Measurements from ENCODE around the gene SYNDIG1. TPM values are rescaled to one million over a fixed set of nuclear protein-coding genes. Genes with fewer than 3 reads are reported as not detected.

The SYNDIG1 gene
- total RNA-seq, 1 donor from 2014 or later, result 5.7 TPM

DNA sequence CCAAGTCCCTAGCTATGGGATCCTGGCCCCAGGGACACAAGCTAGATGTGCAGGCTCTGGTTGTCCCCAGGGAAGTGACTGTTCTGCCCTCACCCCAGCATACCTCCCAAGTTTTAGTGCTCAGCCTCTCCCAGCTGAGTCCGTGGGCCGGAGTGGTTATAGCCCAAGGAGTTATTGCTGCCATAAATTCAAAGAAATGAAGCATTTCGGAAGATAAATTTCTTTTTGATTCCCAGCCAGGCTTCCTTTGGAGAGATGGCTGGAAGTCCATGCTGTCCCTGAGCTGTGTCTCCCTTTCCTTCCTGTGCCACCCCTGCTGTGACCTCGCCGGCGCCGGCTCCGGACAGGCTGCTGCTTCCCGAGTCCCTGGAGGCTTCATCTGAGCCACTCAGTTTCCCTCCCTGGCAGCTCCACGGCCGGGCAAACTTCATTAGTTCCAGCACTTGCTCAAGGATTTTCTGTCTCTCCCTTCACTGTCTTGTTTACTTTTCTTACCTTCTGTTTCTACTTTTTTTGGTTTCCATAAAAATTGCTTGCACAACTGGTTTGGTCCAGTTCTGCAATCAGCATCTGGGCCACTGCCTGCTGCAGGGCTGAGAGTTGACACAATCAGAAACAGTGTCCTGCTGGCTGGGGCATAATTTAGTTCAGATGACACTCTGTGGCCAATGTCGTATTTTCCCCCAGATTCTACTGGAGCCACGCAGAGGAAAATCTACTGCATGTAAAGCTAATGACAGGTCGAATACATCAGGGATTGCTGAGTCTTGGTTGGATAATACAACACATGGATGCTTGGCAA is 225.5 kb downstream of the SYNDIG1 start:
- Histone ChIP-seq H3K4me1 (ENCODE audit: insufficient read depth, low read length) (no peaks in the 10 kb centered on the region), H3K27ac (ENCODE audit: low read depth, low read length) (no peak overlapping the region), H3K27me3 (ENCODE audit: insufficient read depth, low read length) (no peaks in the 10 kb centered on the region), H3K36me3 (ENCODE audit: insufficient read depth, low read length) (no peaks in the 10 kb centered on the region), H2AFZ (ENCODE audit: low read depth, low read length) (no peak overlapping the region), H3K4me3 (ENCODE audit: insufficient read depth, low read depth, low read length) (no peak overlapping the region), H3K9ac (ENCODE audit: low read length) (no peak overlapping the region), H3K79me2 (ENCODE audit: insufficient read depth, low read length) (no peaks in the 10 kb centered on the region), H4K20me1 (ENCODE audit: insufficient read depth, low read length) (no peaks in the 10 kb centered on the region), H3K4me2 (ENCODE audit: low read length) (no peak overlapping the region), H3K9me3 (ENCODE audit: insufficient read depth, low read depth, low read length) (no peaks in the 10 kb centered on the region)
- Mint-ChIP-seq H3K4me1 (ENCODE audit: low read depth, unreplicated experiment) (no peaks in the 10 kb centered on the region), H3K27me3 (ENCODE audit: low read depth, unreplicated experiment) (peaks cover 38% of the 10 kb centered on the region), H3K4me3 (ENCODE audit: unreplicated experiment) (no peak overlapping the region), H3K36me3 (ENCODE audit: low read depth, unreplicated experiment) (peaks cover 5% of the 10 kb centered on the region), H3K27ac (ENCODE audit: unreplicated experiment) (no peak overlapping the region), H3K9me3 (ENCODE audit: unreplicated experiment) (peaks cover 6% of the 10 kb centered on the region)
- DNase-seq (ENCODE audit: low read depth) (no peak), FAIRE-seq (no peak)
- TF ChIP-seq, protein P1, sequence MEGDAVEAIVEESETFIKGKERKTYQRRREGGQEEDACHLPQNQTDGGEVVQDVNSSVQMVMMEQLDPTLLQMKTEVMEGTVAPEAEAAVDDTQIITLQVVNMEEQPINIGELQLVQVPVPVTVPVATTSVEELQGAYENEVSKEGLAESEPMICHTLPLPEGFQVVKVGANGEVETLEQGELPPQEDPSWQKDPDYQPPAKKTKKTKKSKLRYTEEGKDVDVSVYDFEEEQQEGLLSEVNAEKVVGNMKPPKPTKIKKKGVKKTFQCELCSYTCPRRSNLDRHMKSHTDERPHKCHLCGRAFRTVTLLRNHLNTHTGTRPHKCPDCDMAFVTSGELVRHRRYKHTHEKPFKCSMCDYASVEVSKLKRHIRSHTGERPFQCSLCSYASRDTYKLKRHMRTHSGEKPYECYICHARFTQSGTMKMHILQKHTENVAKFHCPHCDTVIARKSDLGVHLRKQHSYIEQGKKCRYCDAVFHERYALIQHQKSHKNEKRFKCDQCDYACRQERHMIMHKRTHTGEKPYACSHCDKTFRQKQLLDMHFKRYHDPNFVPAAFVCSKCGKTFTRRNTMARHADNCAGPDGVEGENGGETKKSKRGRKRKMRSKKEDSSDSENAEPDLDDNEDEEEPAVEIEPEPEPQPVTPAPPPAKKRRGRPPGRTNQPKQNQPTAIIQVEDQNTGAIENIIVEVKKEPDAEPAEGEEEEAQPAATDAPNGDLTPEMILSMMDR (IDR thresholded peaks at IDR 0.05; ENCODE audit: insufficient read depth, low read depth, low read length), result no peak
- no peak for TF ChIP-seq EZH2 (IDR thresholded peaks at IDR 0.05; ENCODE audit: insufficient read depth, low read length)

GRCh38 chr20:24695529-24696225 is 226.2 kb downstream of the SYNDIG1 start:
- no peaks in the 10 kb centered on the region for H4K20me1 ChIP-seq (ENCODE audit: insufficient read depth, low read length)
- no peak for FAIRE-seq
- no peak overlapping the region for H2AFZ ChIP-seq (ENCODE audit: low read depth, low read length)
- H3K36me3 ChIP-seq (ENCODE audit: insufficient read depth, low read length), result no peaks in the 10 kb centered on the region
- H3K4me3 Mint-ChIP-seq (ENCODE audit: unreplicated experiment), result no peak overlapping the region
- DNase-seq (ENCODE audit: low read depth), result no peak
- H3K27ac ChIP-seq (ENCODE audit: low read depth, low read length), result no peak overlapping the region
- no peaks in the 10 kb centered on the region for H3K9me3 ChIP-seq (ENCODE audit: insufficient read depth, low read depth, low read length)
- no peak overlapping the region for H3K27ac Mint-ChIP-seq (ENCODE audit: unreplicated experiment)
- peaks cover 4% of the 10 kb centered on the region for H3K9me3 Mint-ChIP-seq (ENCODE audit: unreplicated experiment)
- H3K4me1 Mint-ChIP-seq (ENCODE audit: low read depth, unreplicated experiment), result no peaks in the 10 kb centered on the region
- H3K9ac ChIP-seq (ENCODE audit: low read length), result no peak overlapping the region
- no peak overlapping the region for H3K4me2 ChIP-seq (ENCODE audit: low read length)
- H3K4me3 ChIP-seq (ENCODE audit: insufficient read depth, low read depth, low read length), result no peak overlapping the region
- H3K4me1 ChIP-seq (ENCODE audit: insufficient read depth, low read length), result no peaks in the 10 kb centered on the region
- H3K79me2 ChIP-seq (ENCODE audit: insufficient read depth, low read length), result no peaks in the 10 kb centered on the region
- peaks cover 4% of the 10 kb centered on the region for H3K36me3 Mint-ChIP-seq (ENCODE audit: low read depth, unreplicated experiment)
- peaks cover 44% of the 10 kb centered on the region for H3K27me3 Mint-ChIP-seq (ENCODE audit: low read depth, unreplicated experiment)
- TF ChIP-seq, protein P1 (IDR thresholded peaks at IDR 0.05; ENCODE audit: insufficient read depth, low read depth, low read length), result no peak
- no peaks in the 10 kb centered on the region for H3K27me3 ChIP-seq (ENCODE audit: insufficient read depth, low read length)

- FAIRE-seq (no peak), DNase-seq (ENCODE audit: low read depth) (no peak)
- no peak overlapping the region for H3K4me2 ChIP-seq (ENCODE audit: low read length)
- no peaks in the 10 kb centered on the region for H3K9me3 ChIP-seq (ENCODE audit: insufficient read depth, low read depth, low read length)
- no peak overlapping the region for H3K4me3 Mint-ChIP-seq (ENCODE audit: unreplicated experiment)
- H3K4me3 ChIP-seq (ENCODE audit: insufficient read depth, low read depth, low read length), result no peak overlapping the region
- H2AFZ ChIP-seq (ENCODE audit: low read depth, low read length), result no peak overlapping the region
- peaks cover 3% of the 10 kb centered on the region for H3K36me3 Mint-ChIP-seq (ENCODE audit: low read depth, unreplicated experiment)
- H3K36me3 ChIP-seq (ENCODE audit: insufficient read depth, low read length), result no peaks in the 10 kb centered on the region
- TF ChIP-seq, protein P1 (IDR thresholded peaks at IDR 0.05; ENCODE audit: insufficient read depth, low read depth, low read length), result no peak
- no peak for TF ChIP-seq EZH2 (IDR thresholded peaks at IDR 0.05; ENCODE audit: insufficient read depth, low read length)
- no peaks in the 10 kb centered on the region for H4K20me1 ChIP-seq (ENCODE audit: insufficient read depth, low read length)
- H3K9me3 Mint-ChIP-seq (ENCODE audit: unreplicated experiment), result peaks cover 4% of the 10 kb centered on the region
- no peaks in the 10 kb centered on the region for H3K4me1 Mint-ChIP-seq (ENCODE audit: low read depth, unreplicated experiment)
- H3K9ac ChIP-seq (ENCODE audit: low read length), result no peak overlapping the region
- H3K27me3 ChIP-seq (ENCODE audit: insufficient read depth, low read length), result no peaks in the 10 kb centered on the region
- no peak overlapping the region for H3K27ac Mint-ChIP-seq (ENCODE audit: unreplicated experiment)
- H3K79me2 ChIP-seq (ENCODE audit: insufficient read depth, low read length), result no peaks in the 10 kb centered on the region
- no peak overlapping the region for H3K27ac ChIP-seq (ENCODE audit: low read depth, low read length)
- peaks cover 50% of the 10 kb centered on the region for H3K27me3 Mint-ChIP-seq (ENCODE audit: low read depth, unreplicated experiment)
- no peaks in the 10 kb centered on the region for H3K4me1 ChIP-seq (ENCODE audit: insufficient read depth, low read length)
These were observed 227.0 kb downstream of the SYNDIG1 start for GRCh38 chr20:24696396-24696795.

Data from astrocyte (in vitro differentiated cells and primary cell).